SHP77 (cell line): Measurements from ENCODE around the gene QRFP.

Experiments
- DNase-seq, 2 experiments: peaks; one replicate each; lab custom pipeline; 2025; lab: John Stamatoyannopoulos, UW

Gene QRFP

GRCh38 chr9:130933114-130934046 is 36.8 kb upstream of the QRFP start:
- DNase-seq = no peak

GRCh38 chr9:130932255-130933079 is 35.9 kb upstream of the QRFP start:
- no peak for DNase-seq

GRCh38 chr9:130931508-130932254 is 35.1 kb upstream of the QRFP start:
- no peak for DNase-seq

- DNase-seq = no peak
Measured at GRCh38 chr9:130930804-130931349, 34.3 kb upstream of the QRFP start.

GRCh38 chr9:130930132-130930803 is 33.7 kb upstream of the QRFP start:
- DNase-seq = no peak

- DNase-seq = peak in 1 of 2 experiments; percentile 53
Measured at GRCh38 chr9:130929571-130930038, 33.0 kb upstream of the QRFP start.

- peak; percentile 82 to 87 for DNase-seq
Measured at GRCh38 chr9:130927995-130928900, 31.6 kb upstream of the QRFP start.

GRCh38 chr9:130927338-130927737 is 30.7 kb upstream of the QRFP start:
- DNase-seq = no peak

- no peak for DNase-seq
Measured at GRCh38 chr9:130925050-130925678, 28.6 kb upstream of the QRFP start.

- DNase-seq = no peak
Measured at GRCh38 chr9:130924448-130924788, 27.8 kb upstream of the QRFP start.

- no peak for DNase-seq
Measured at GRCh38 chr9:130923611-130924447, 27.2 kb upstream of the QRFP start.

- DNase-seq = no peak
Measured at GRCh38 chr9:130922893-130923610, 26.4 kb upstream of the QRFP start.

GRCh38 chr9:130921989-130922892 is 25.6 kb upstream of the QRFP start:
- no peak for DNase-seq

GRCh38 chr9:130921300-130921988 is 24.8 kb upstream of the QRFP start:
- DNase-seq = no peak

GRCh38 chr9:130920762-130921299 is 24.2 kb upstream of the QRFP start:
- DNase-seq = no peak

GRCh38 chr9:130920233-130920632 is 23.6 kb upstream of the QRFP start:
- no peak for DNase-seq
